Measurements from ENCODE around the gene TCERG1L. TPM values are rescaled to one million over a fixed set of nuclear protein-coding genes. Genes with fewer than 3 reads are reported as not detected.

TCERG1L gene
- polyA plus RNA-seq, 1 of the 3 experiments (the other 2 are of a cell fraction), result not detected

DNA sequence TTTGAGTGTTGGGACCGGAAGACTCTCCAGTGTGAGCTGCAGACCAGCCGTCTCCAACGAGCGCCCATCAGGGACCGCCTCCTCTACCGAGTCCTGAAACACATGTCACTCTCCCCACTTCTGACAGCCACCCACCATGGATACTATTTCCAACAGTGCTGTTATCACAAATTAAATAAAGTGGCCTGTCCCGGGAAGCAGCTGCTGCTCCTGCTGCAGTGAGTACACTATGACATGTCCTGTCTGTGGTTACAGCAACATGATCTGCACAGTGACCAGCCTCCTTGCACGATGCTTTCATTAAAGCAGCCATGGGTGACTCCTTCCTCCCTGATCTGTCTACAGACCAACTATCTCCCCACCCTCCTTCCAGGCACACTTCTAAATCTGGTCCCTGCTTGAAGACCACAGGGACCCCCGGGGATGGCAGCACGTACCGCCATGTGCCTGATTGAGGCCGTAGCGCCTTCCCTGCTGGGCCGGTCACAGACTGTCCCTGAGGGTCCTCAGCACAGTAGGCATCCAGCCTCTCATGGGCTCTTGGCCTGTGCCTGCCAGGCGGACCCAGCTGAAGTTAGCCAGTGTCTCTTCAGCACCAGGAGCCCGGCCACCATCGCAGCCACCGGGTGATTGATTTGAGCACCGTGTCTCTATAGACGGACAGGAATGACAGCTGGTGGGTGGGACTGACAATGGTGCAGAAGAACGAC lies 58.8 kb downstream of the TCERG1L start:
- H3K79me2 ChIP-seq (ENCODE audit: insufficient read depth), result no peaks in the 10 kb centered on the region
- H3K4me3 ChIP-seq (ENCODE audit: low read depth in 2 of 2, low read length in 1 of 2), result no peak overlapping the region
- H3K9ac ChIP-seq, result no peak overlapping the region
- H3K27me3 ChIP-seq (ENCODE audit: insufficient read depth), result no peaks in the 10 kb centered on the region
- no peaks in the 10 kb centered on the region for H3K9me2 ChIP-seq
- H2AFZ ChIP-seq (ENCODE audit: low read depth), result no peak overlapping the region
- H3K36me3 ChIP-seq (replicated peaks in 1 of 2; ENCODE audit: control insufficient read depth in 1 of 2, insufficient read depth in 2 of 2, low read length in 1 of 2), result no peaks in the 10 kb centered on the region
- H3K4me1 ChIP-seq (ENCODE audit: control insufficient read depth in 1 of 2, insufficient read depth in 2 of 2, low read depth in 1 of 2, low read length in 1 of 2), result peaks cover 0 to 10% of the 10 kb centered on the region in 2 experiments; a peak in 1 of 4 replicates
- H3K27ac ChIP-seq (ENCODE audit: low read depth in 2 of 2, low read length in 1 of 2), result peak overlapping the region in 1 of 2 experiments; percentile 4; a peak in 1 of 4 replicates
- DNase-seq, result peak; percentile 73
- no peaks in the 10 kb centered on the region for H4K20me1 ChIP-seq (ENCODE audit: insufficient read depth)
- CTCF ChIA-PET, result interaction anchor here (0.7 to 2.5 kb wide), 3 partner anchors 10 to 14 kb away, joined by 3 to 11 read pairs (median 3); no protein-coding TSS in a partner anchor
- H3K9me3 ChIP-seq, result no peaks in the 10 kb centered on the region
- H3K4me2 ChIP-seq, result no peak overlapping the region
- TF ChIP-seq RCOR1 (IDR thresholded peaks at IDR 0.05; ENCODE audit: low read length) (peak; percentile 24; the same call in 1 of the 2 replicates), MXI1 (IDR thresholded peaks at IDR 0.05; ENCODE audit: low read depth, low read length) (peak; percentile 81; the same call in 1 of the 2 replicates)
- TF ChIP-seq, protein P1, sequence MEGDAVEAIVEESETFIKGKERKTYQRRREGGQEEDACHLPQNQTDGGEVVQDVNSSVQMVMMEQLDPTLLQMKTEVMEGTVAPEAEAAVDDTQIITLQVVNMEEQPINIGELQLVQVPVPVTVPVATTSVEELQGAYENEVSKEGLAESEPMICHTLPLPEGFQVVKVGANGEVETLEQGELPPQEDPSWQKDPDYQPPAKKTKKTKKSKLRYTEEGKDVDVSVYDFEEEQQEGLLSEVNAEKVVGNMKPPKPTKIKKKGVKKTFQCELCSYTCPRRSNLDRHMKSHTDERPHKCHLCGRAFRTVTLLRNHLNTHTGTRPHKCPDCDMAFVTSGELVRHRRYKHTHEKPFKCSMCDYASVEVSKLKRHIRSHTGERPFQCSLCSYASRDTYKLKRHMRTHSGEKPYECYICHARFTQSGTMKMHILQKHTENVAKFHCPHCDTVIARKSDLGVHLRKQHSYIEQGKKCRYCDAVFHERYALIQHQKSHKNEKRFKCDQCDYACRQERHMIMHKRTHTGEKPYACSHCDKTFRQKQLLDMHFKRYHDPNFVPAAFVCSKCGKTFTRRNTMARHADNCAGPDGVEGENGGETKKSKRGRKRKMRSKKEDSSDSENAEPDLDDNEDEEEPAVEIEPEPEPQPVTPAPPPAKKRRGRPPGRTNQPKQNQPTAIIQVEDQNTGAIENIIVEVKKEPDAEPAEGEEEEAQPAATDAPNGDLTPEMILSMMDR (IDR thresholded peaks at IDR 0.05), result no peak
- whole genome bisulfite sequencing (ENCODE audit: low lambda C conversion rate), result 57% methylated on average over 15 of the region's 21 CpGs
- no peaks in the 10 kb centered on the region for H3F3A ChIP-seq (replicated peaks; ENCODE audit: insufficient read depth)
- POLR2A ChIA-PET, result no interaction called here

DNA sequence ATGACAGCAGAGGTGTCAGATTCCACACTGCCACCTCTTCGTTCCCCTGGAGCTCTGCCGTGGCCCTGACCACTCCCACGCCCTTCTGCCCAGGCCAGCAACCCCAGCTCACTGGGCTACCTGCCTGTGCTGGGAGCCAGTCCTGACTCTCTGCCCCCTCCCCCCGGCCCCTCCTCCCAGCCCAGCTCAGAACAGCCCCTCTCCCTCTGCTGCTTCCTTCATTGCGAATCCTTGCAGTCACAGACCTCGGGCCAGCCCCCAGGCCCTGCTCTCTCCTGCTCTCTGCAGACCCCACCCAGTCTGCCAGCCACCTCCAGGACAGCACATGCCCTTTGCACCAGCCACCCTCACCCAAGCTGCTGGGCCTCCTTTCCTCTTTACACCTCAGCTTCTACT lies 60.4 kb downstream of the TCERG1L start:
- H3K27me3 ChIP-seq (ENCODE audit: insufficient read depth), result no peaks in the 10 kb centered on the region
- no peak for TF ChIP-seq ELF1 (IDR thresholded peaks at IDR 0.05)
- no peak for TF ChIP-seq TCF12 (IDR thresholded peaks at IDR 0.05)
- TF ChIP-seq CHD2 (IDR thresholded peaks at IDR 0.05; ENCODE audit: low read length, partially characterized antibody), result no peak
- no peak for TF ChIP-seq RXRA (IDR thresholded peaks at IDR 0.05; ENCODE audit: borderline replicate concordance, low read depth)
- TF ChIP-seq, protein P2, sequence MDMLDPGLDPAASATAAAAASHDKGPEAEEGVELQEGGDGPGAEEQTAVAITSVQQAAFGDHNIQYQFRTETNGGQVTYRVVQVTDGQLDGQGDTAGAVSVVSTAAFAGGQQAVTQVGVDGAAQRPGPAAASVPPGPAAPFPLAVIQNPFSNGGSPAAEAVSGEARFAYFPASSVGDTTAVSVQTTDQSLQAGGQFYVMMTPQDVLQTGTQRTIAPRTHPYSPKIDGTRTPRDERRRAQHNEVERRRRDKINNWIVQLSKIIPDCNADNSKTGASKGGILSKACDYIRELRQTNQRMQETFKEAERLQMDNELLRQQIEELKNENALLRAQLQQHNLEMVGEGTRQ (IDR thresholded peaks at IDR 0.05; ENCODE audit: borderline replicate concordance, low read depth, low read length), result no peak
- no peak for TF ChIP-seq JUND (IDR thresholded peaks at IDR 0.05)
- TF ChIP-seq, protein P3, sequence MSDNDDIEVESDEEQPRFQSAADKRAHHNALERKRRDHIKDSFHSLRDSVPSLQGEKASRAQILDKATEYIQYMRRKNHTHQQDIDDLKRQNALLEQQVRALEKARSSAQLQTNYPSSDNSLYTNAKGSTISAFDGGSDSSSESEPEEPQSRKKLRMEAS (IDR thresholded peaks at IDR 0.05; ENCODE audit: low read depth), result no peak
- no peak for TF ChIP-seq GATA2 (CRISPR knock-in tag; IDR thresholded peaks at IDR 0.05)
- no peak for TF ChIP-seq TAF1 (IDR thresholded peaks at IDR 0.05; ENCODE audit: borderline replicate concordance, low read depth, low read length)
- TF ChIP-seq, protein P4, sequence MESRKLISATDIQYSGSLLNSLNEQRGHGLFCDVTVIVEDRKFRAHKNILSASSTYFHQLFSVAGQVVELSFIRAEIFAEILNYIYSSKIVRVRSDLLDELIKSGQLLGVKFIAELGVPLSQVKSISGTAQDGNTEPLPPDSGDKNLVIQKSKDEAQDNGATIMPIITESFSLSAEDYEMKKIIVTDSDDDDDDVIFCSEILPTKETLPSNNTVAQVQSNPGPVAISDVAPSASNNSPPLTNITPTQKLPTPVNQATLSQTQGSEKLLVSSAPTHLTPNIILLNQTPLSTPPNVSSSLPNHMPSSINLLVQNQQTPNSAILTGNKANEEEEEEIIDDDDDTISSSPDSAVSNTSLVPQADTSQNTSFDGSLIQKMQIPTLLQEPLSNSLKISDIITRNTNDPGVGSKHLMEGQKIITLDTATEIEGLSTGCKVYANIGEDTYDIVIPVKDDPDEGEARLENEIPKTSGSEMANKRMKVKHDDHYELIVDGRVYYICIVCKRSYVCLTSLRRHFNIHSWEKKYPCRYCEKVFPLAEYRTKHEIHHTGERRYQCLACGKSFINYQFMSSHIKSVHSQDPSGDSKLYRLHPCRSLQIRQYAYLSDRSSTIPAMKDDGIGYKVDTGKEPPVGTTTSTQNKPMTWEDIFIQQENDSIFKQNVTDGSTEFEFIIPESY (IDR thresholded peaks at IDR 0.05; ENCODE audit: borderline replicate concordance, low read depth), result no peak
- TF ChIP-seq, protein P5, sequence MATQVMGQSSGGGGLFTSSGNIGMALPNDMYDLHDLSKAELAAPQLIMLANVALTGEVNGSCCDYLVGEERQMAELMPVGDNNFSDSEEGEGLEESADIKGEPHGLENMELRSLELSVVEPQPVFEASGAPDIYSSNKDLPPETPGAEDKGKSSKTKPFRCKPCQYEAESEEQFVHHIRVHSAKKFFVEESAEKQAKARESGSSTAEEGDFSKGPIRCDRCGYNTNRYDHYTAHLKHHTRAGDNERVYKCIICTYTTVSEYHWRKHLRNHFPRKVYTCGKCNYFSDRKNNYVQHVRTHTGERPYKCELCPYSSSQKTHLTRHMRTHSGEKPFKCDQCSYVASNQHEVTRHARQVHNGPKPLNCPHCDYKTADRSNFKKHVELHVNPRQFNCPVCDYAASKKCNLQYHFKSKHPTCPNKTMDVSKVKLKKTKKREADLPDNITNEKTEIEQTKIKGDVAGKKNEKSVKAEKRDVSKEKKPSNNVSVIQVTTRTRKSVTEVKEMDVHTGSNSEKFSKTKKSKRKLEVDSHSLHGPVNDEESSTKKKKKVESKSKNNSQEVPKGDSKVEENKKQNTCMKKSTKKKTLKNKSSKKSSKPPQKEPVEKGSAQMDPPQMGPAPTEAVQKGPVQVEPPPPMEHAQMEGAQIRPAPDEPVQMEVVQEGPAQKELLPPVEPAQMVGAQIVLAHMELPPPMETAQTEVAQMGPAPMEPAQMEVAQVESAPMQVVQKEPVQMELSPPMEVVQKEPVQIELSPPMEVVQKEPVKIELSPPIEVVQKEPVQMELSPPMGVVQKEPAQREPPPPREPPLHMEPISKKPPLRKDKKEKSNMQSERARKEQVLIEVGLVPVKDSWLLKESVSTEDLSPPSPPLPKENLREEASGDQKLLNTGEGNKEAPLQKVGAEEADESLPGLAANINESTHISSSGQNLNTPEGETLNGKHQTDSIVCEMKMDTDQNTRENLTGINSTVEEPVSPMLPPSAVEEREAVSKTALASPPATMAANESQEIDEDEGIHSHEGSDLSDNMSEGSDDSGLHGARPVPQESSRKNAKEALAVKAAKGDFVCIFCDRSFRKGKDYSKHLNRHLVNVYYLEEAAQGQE (IDR thresholded peaks at IDR 0.05; ENCODE audit: low read depth, low read length), result no peak
- no peak for TF ChIP-seq NFIC (IDR thresholded peaks at IDR 0.05; ENCODE audit: borderline replicate concordance)
- TF ChIP-seq EZH2phosphoT487 (IDR thresholded peaks at IDR 0.05; ENCODE audit: borderline replicate concordance, low read depth), result no peak
- no peak for TF ChIP-seq RAD21 (IDR thresholded peaks at IDR 0.05; ENCODE audit: low read length)
- no peak for TF ChIP-seq FOXM1 (IDR thresholded peaks at IDR 0.05; ENCODE audit: low read depth)
- TF ChIP-seq SIN3A (IDR thresholded peaks at IDR 0.05; ENCODE audit: borderline replicate concordance, low read depth, low read length), result no peak

More for the DNA sequence above, 60.4 kb downstream of the TCERG1L start:
- Histone ChIP-seq H3K9me3 (no peaks in the 10 kb centered on the region), H3K4me1 (ENCODE audit: control insufficient read depth in 1 of 2, insufficient read depth in 2 of 2, low read depth in 1 of 2, low read length in 1 of 2) (peaks cover 0 to 10% of the 10 kb centered on the region in 2 experiments; a peak in 1 of 4 replicates), H3K9me2 (no peaks in the 10 kb centered on the region), H4K20me1 (ENCODE audit: insufficient read depth) (no peaks in the 10 kb centered on the region), H3F3A (replicated peaks; ENCODE audit: insufficient read depth) (no peaks in the 10 kb centered on the region), H3K79me2 (ENCODE audit: insufficient read depth) (no peaks in the 10 kb centered on the region), H2AFZ (ENCODE audit: low read depth) (no peak overlapping the region), H3K4me2 (no peak overlapping the region), H3K9ac (no peak overlapping the region), H3K27ac (ENCODE audit: low read depth in 2 of 2, low read length in 1 of 2) (no peak overlapping the region), H3K4me3 (ENCODE audit: low read depth in 2 of 2, low read length in 1 of 2) (no peak overlapping the region), H3K36me3 (replicated peaks in 1 of 2; ENCODE audit: control insufficient read depth in 1 of 2, insufficient read depth in 2 of 2, low read length in 1 of 2) (no peaks in the 10 kb centered on the region)
- POLR2A ChIA-PET, result no interaction called here
- no peak for DNase-seq
- WGBS (ENCODE audit: low lambda C conversion rate), result 37% methylated on average over 6 of the region's 6 CpGs
- CTCF ChIA-PET, result interaction anchor here (1.2 to 2.5 kb wide), 2 partner anchors 9 to 16 kb away, joined by 3 to 11 read pairs; no protein-coding TSS in a partner anchor
